ENCODE data around the gene TRIM40. TPM values are rescaled to one million over a fixed set of nuclear protein-coding genes. Genes with fewer than 3 reads are reported as not detected.

The TRIM40 gene
- total RNA-seq, 4 donors from 2014 or later = 10.9 to 13.7 (median 12.7) TPM; not detected in 1

GRCh38 chr6:30192076-30192475 is 56.1 kb downstream of the TRIM40 start:
- Histone ChIP-seq H3K27me3 (no peaks in the 10 kb centered on the region), H3K4me1 (no peaks in the 10 kb centered on the region), H3K27ac (no peak overlapping the region), H3K4me3 (no peak overlapping the region), H3K36me3 (peaks cover 0 to 88% (median 0%) of the 10 kb centered on the region in 3 donors), H3K9me3 (no peaks in the 10 kb centered on the region)
- TF ChIP-seq POLR2A (IDR thresholded peaks at IDR 0.05) (no peak), CTCF (IDR thresholded peaks at IDR 0.05) (no peak)
- no peak for DNase-seq

- H3K9me3 ChIP-seq = no peaks in the 10 kb centered on the region
- peaks cover 0 to 89% (median 0%) of the 10 kb centered on the region in 3 donors for H3K36me3 ChIP-seq
- no peaks in the 10 kb centered on the region for H3K4me1 ChIP-seq
- H3K4me3 ChIP-seq = no peak overlapping the region
- no peaks in the 10 kb centered on the region for H3K27me3 ChIP-seq
- TF ChIP-seq CTCF (IDR thresholded peaks at IDR 0.05) (no peak), POLR2A (IDR thresholded peaks at IDR 0.05) (no peak)
- H3K27ac ChIP-seq = no peak overlapping the region
- no peak for DNase-seq
Observed at GRCh38 chr6:30194797-30195690, 59.1 kb downstream of the TRIM40 start.

- H3K36me3 ChIP-seq = peaks cover 0 to 92% (median 0%) of the 10 kb centered on the region in 3 donors
- no peaks in the 10 kb centered on the region for H3K27me3 ChIP-seq
- no peak for DNase-seq
- H3K4me1 ChIP-seq = peaks cover 0 to 7% (median 0%) of the 10 kb centered on the region in 4 donors
- no peak overlapping the region for H3K4me3 ChIP-seq
- no peaks in the 10 kb centered on the region for H3K9me3 ChIP-seq
- TF ChIP-seq CTCF (IDR thresholded peaks at IDR 0.05) (no peak), POLR2A (IDR thresholded peaks at IDR 0.05) (no peak)
- H3K27ac ChIP-seq = no peak overlapping the region
Observed at GRCh38 chr6:30195951-30196350, 60.0 kb downstream of the TRIM40 start.

- peaks cover 0 to 88% (median 0%) of the 10 kb centered on the region in 3 donors for H3K36me3 ChIP-seq
- H3K27me3 ChIP-seq = no peaks in the 10 kb centered on the region
- no peak overlapping the region for H3K4me3 ChIP-seq
- DNase-seq = no peak
- TF ChIP-seq CTCF (IDR thresholded peaks at IDR 0.05) = no peak
- no peak for TF ChIP-seq POLR2A (IDR thresholded peaks at IDR 0.05)
- H3K9me3 ChIP-seq = no peaks in the 10 kb centered on the region
- H3K27ac ChIP-seq = no peak overlapping the region
- peaks cover 0 to 11% (median 0%) of the 10 kb centered on the region in 4 donors for H3K4me1 ChIP-seq
Observed at GRCh38 chr6:30196376-30196775, 60.4 kb downstream of the TRIM40 start.

Small RNAs within 50 kb of the gene (small RNA-seq; reads per million reads assigned to genes)
- 0 reads per million in 2 donors for gene RF00554

Other genes starting within 250 kb of the TRIM40 start
- 1,000 to 10,000 TPM in 3 of 4 donors, 100 to 1,000 TPM in 1; 296 to 1,668 (median 1,428) TPM for gene HLA-A, start 193.6 kb upstream of the TRIM40 start, total RNA-seq
- gene POLR1H, start 74.9 kb upstream of the TRIM40 start, total RNA-seq = 10 to 100 TPM; 22.8 to 33.8 (median 27.5) TPM
- gene PPP1R11, start 68.9 kb upstream of the TRIM40 start, total RNA-seq = 10 to 100 TPM; 44.6 to 75.7 (median 58.6) TPM
- under 1 TPM in 1 of 4 donors, not detected in 3; 0.80 TPM for gene RNF39, start 60.4 kb upstream of the TRIM40 start, total RNA-seq
- 10 to 100 TPM in 3 of 4 donors, 1 to 10 TPM in 1; 9.9 to 56.9 (median 42.0) TPM for gene TRIM31, start 23.1 kb upstream of the TRIM40 start, total RNA-seq
- 1 to 10 TPM; 2.5 to 7.4 (median 6.3) TPM for gene TRIM10, start 25.1 kb downstream of the TRIM40 start, total RNA-seq
- 100 to 1,000 TPM in 1 of 4 donors, 10 to 100 TPM in 3; 19.8 to 110 (median 81.0) TPM for gene TRIM15, start 27.4 kb downstream of the TRIM40 start, total RNA-seq
- gene TRIM26, start 77.3 kb downstream of the TRIM40 start, total RNA-seq = 100 to 1,000 TPM in 1 of 4 donors, 10 to 100 TPM in 3; 65.9 to 175 (median 90.5) TPM
- 10 to 100 TPM; 10.7 to 23.6 (median 16.4) TPM for gene TRIM39, start 190.8 kb downstream of the TRIM40 start, total RNA-seq
- 10 to 100 TPM; 40.5 to 86.6 (median 80.8) TPM for gene RPP21, start 209.0 kb downstream of the TRIM40 start, total RNA-seq